Body of pancreas (tissue), 4 donors: ENCODE results near the gene ADH7.

Experiments used
- POLR2A ChIP-seq, 3 donors: fragments of 450-650 bp; IDR thresholded peaks; one replicate each; pipeline ENCODE4 v1.6.1; 2016; ENCODE audit warnings: antibody characterized with exemption in 3 of 3, mild to moderate bottlenecking in 2 of 3
- TF ChIP-seq, protein P1 (sequence below), 7 experiments: fragments of 450-650 bp in 4 of 7; fragments of 200-600 bp in 3 of 7; sonication (generic) in 3 of 7; IDR thresholded peaks; one replicate each; pipeline ENCODE4 v1.5.1; 2016 to 2019; ENCODE audit warnings: antibody characterized with exemption in 7 of 7

DNA sequence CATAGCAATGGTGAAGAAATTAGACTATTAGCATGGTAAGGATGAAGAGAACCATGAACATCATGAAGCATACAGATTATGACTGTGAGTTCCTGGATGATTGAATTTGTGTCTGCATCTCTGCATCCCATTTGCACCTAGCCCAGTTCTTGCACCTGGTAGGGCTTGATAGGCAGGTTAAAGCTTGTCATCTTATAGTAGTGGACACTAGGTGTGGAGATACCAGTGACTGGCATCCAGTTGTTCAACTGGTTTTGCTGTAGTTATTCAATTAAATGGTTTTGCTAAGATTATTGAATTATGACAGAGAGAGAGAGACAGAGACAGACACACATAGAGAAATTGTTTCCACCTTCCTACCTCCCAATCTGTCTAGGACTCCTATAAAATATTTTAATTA is 5.0 kb downstream of the ADH7 start:
- TF ChIP-seq, protein P1, sequence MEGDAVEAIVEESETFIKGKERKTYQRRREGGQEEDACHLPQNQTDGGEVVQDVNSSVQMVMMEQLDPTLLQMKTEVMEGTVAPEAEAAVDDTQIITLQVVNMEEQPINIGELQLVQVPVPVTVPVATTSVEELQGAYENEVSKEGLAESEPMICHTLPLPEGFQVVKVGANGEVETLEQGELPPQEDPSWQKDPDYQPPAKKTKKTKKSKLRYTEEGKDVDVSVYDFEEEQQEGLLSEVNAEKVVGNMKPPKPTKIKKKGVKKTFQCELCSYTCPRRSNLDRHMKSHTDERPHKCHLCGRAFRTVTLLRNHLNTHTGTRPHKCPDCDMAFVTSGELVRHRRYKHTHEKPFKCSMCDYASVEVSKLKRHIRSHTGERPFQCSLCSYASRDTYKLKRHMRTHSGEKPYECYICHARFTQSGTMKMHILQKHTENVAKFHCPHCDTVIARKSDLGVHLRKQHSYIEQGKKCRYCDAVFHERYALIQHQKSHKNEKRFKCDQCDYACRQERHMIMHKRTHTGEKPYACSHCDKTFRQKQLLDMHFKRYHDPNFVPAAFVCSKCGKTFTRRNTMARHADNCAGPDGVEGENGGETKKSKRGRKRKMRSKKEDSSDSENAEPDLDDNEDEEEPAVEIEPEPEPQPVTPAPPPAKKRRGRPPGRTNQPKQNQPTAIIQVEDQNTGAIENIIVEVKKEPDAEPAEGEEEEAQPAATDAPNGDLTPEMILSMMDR (IDR thresholded peaks at IDR 0.05), result no peak
- no peak for TF ChIP-seq POLR2A (IDR thresholded peaks at IDR 0.05)
